Trophoblast cell (in vitro differentiated cells and primary cell): ENCODE data around the gene CFAP46.
"Not testable (repeated sequence)": the region's sequence is repeated elsewhere in the genome, so short reads cannot be mapped to it uniquely, and the experiment has no call there.

Source experiments
- DNase-seq, 2 donors: peaks; one replicate each; pipeline ENCODE4 v3.0.0-alpha.2; 2016
- H2AFZ ChIP-seq: 2 replicates; pipeline ENCODE4 v1.6.1; 2013; ENCODE audit warnings: low read length, moderate library complexity, mild to moderate bottlenecking; ENCODE audit not compliant: insufficient read depth, poor library complexity
- H2AK5ac ChIP-seq: 2 replicates; pipeline ENCODE4 v1.6.1; 2013; ENCODE audit warnings: mild to moderate bottlenecking, low read length
- H2BK120ac ChIP-seq: 2 replicates; pipeline ENCODE4 v1.6.1; 2013; ENCODE audit warnings: low read length, mild to moderate bottlenecking, moderate library complexity; ENCODE audit not compliant: insufficient read depth, poor library complexity
- H2BK12ac ChIP-seq: 2 replicates; pipeline ENCODE4 v1.6.1; 2013; ENCODE audit warnings: mild to moderate bottlenecking, low read length, moderate library complexity
- H2BK5ac ChIP-seq: 2 replicates; pipeline ENCODE4 v1.6.1; 2013; ENCODE audit warnings: low read length, low read depth, moderate library complexity, mild to moderate bottlenecking; ENCODE audit not compliant: poor library complexity
- H3K14ac ChIP-seq: 2 replicates; pipeline ENCODE4 v1.6.1; 2013; ENCODE audit warnings: mild to moderate bottlenecking, low read length
- H3K18ac ChIP-seq: 2 replicates; pipeline ENCODE4 v1.6.1; 2013; ENCODE audit warnings: mild to moderate bottlenecking, low read length
- H3K23ac ChIP-seq: 2 replicates; pipeline ENCODE4 v1.6.1; 2013; ENCODE audit warnings: low read length
- H3K27ac ChIP-seq: 2 replicates; pipeline ENCODE4 v1.5.1; 2013; ENCODE audit warnings: low read depth, mild to moderate bottlenecking, inconsistent platforms, low read length, moderate library complexity
- H3K27me3 ChIP-seq: 2 replicates; pipeline ENCODE4 v1.6.1; 2013; ENCODE audit warnings: inconsistent platforms, mild to moderate bottlenecking, low read length, moderate library complexity; ENCODE audit not compliant: insufficient read depth
- H3K36me3 ChIP-seq, 2 experiments: 1 replicate in 1 of 2; 2 replicates in 1 of 2; pipeline ENCODE4 v1.6.1; 2013; ENCODE audit warnings: low read length in 2 of 2, mild to moderate bottlenecking in 2 of 2, moderate library complexity in 1 of 2; ENCODE audit not compliant: insufficient read depth in 2 of 2, control insufficient read depth in 1 of 2
- H3K4ac ChIP-seq: 2 replicates; pipeline ENCODE4 v1.6.1; 2013; ENCODE audit warnings: low read depth, mild to moderate bottlenecking, low read length, moderate library complexity
- H3K4me1 ChIP-seq, 2 experiments: 1 replicate in 1 of 2; 2 replicates in 1 of 2; pipeline ENCODE4 v1.6.1; 2013; ENCODE audit warnings: low read length in 2 of 2, mild to moderate bottlenecking in 2 of 2, moderate library complexity in 1 of 2; ENCODE audit not compliant: insufficient read depth in 2 of 2, control insufficient read depth in 1 of 2
- H3K4me2 ChIP-seq: 2 replicates; pipeline ENCODE4 v1.6.1; 2013; ENCODE audit warnings: inconsistent platforms, mild to moderate bottlenecking, low read length, moderate library complexity
- H3K4me3 ChIP-seq: 2 replicates; pipeline ENCODE4 v1.5.1; 2013; ENCODE audit warnings: mild to moderate bottlenecking, low read depth, low read length, inconsistent platforms
- H3K79me1 ChIP-seq: one replicate; pipeline ENCODE4 v1.6.1; 2013; ENCODE audit warnings: low read length
- H3K79me2 ChIP-seq: 2 replicates; pipeline ENCODE4 v1.6.1; 2013; ENCODE audit warnings: low read length, mild to moderate bottlenecking; ENCODE audit not compliant: control insufficient read depth, insufficient read depth, poor library complexity
- H3K9ac ChIP-seq: 2 replicates; pipeline ENCODE4 v1.6.1; 2013; ENCODE audit warnings: mild to moderate bottlenecking, low read length
- H3K9me3 ChIP-seq: 2 replicates; pipeline ENCODE4 v1.6.1; 2013; ENCODE audit warnings: low read depth, mild to moderate bottlenecking, control low read depth, inconsistent platforms, low read length; ENCODE audit not compliant: insufficient read depth
- H4K12ac ChIP-seq: 2 replicates; pipeline ENCODE4 v1.6.1; 2013; ENCODE audit warnings: low read depth, mild to moderate bottlenecking, low read length, moderate library complexity
- H4K8ac ChIP-seq: 2 replicates; pipeline ENCODE4 v1.6.1; 2013; ENCODE audit warnings: low read depth, mild to moderate bottlenecking, low read length, moderate library complexity
- H4K91ac ChIP-seq: one replicate; pipeline ENCODE4 v1.6.1; 2013; ENCODE audit warnings: low read depth, mild to moderate bottlenecking, low read length, moderate library complexity
- WGBS: extraction: QIAGEN DNeasy Blood & Tissue Kit; methylation state at CpG from one replicate; pipeline ENCODE4 v1.1.7; 2013; ENCODE audit warnings: missing lambda C conversion rate; ENCODE audit not compliant: insufficient read length, insufficient coverage; ENCODE audit errors: extremely low coverage; 5-methylcytosine and 5-hydroxymethylcytosine counted together

The CFAP46 gene

DNA sequence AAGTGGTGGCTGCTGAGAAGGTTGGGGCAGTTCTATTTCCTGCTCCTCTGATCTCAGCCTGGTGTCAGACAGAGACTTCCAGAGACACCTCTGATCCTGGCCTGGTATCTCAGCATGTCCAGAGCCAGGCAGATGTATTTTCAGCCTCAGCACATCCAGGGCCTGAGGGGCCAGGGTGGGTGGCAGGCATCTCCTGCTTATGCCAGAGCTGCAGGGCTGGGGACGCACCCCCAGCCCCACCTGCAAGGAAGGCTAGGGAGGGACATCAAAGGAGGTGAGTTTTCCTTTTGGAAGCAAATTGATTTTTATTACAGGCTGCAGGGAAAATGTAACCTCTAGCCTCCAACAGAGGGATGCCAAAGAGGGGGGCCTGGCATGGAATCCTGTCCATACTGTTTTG lies 36.7 kb downstream of the CFAP46 start:
- WGBS, result no CpG with 5 or more reads among the region's 1 CpG
- no peaks in the 10 kb centered on the region for H3K79me2 ChIP-seq
- no peak overlapping the region for H2BK12ac ChIP-seq
- H3K4me2 ChIP-seq, result no peak overlapping the region
- H3K9me3 ChIP-seq, result peaks cover 5% of the 10 kb centered on the region
- H2AFZ ChIP-seq, result no peak overlapping the region
- H3K18ac ChIP-seq, result no peak overlapping the region
- no peak for DNase-seq
- no peak overlapping the region for H4K12ac ChIP-seq
- H3K27ac ChIP-seq, result no peak overlapping the region
- H3K23ac ChIP-seq, result no peak overlapping the region
- no peak overlapping the region for H2AK5ac ChIP-seq
- H3K4ac ChIP-seq, result no peak overlapping the region
- H4K8ac ChIP-seq, result no peak overlapping the region
- H3K79me1 ChIP-seq, result no peaks in the 10 kb centered on the region
- no peaks in the 10 kb centered on the region for H3K27me3 ChIP-seq
- H3K14ac ChIP-seq, result no peak overlapping the region
- H4K91ac ChIP-seq, result no peak overlapping the region
- H3K4me3 ChIP-seq, result no peak overlapping the region
- no peak overlapping the region for H3K9ac ChIP-seq
- no peak overlapping the region for H2BK5ac ChIP-seq
- no peaks in the 10 kb centered on the region for H3K4me1 ChIP-seq
- no peak overlapping the region for H2BK120ac ChIP-seq
- H3K36me3 ChIP-seq, result no peaks in the 10 kb centered on the region

DNA sequence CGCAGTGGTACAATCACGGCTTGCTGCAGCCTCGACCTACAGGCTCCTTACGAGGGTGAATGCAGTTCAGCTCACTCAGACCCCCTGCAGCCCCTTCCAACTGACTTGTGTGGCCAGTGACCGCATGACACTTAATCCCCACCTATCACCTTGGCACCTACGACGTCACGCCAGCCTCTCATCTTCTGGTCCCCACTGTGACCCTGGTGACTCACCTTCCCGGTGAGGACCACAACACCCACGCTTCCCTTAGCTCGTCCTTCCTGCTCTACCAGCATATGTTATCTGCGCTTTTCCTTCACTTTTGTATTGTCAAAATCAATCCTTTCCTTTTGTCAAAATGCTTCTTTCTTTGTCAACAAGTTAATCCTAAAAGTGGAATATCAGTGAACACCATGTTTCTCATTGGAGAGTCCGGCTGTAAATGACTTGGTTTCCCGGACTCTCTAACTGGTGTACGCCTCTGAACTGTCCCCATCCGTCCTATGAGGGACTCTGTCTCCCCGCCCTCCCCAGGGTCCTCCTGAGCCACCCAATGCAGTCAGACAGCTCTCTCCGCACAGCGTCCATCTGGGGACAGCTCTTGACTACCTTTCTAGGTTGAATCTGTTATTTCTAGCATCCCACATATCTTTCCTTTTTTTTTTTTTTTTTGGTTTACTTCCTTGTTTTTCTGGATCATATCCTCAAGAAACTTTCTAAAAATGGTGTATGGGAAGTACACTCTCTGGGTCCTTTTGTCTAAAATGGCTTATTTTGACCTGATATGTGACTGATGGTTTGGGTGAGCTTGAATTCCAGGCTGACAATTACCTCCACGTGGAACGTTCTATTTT lies 37.3 kb downstream of the CFAP46 start:
- H4K91ac ChIP-seq, result no peak overlapping the region
- H2AFZ ChIP-seq, result no peak overlapping the region
- H3K4ac ChIP-seq, result no peak overlapping the region
- no peak overlapping the region for H2BK5ac ChIP-seq
- H3K79me2 ChIP-seq, result no peaks in the 10 kb centered on the region
- no peak overlapping the region for H2BK12ac ChIP-seq
- no peak overlapping the region for H3K9ac ChIP-seq
- no peak overlapping the region for H3K18ac ChIP-seq
- H3K9me3 ChIP-seq, result peaks cover 10% of the 10 kb centered on the region
- no peak overlapping the region for H2AK5ac ChIP-seq
- H3K79me1 ChIP-seq, result no peaks in the 10 kb centered on the region
- H3K27ac ChIP-seq, result no peak overlapping the region
- DNase-seq, result no peak
- H3K23ac ChIP-seq, result no peak overlapping the region
- no peak overlapping the region for H3K4me3 ChIP-seq
- no peak overlapping the region for H3K14ac ChIP-seq
- no peaks in the 10 kb centered on the region for H3K27me3 ChIP-seq
- no peak overlapping the region for H4K8ac ChIP-seq
- H3K4me2 ChIP-seq, result no peak overlapping the region
- no CpG with 5 or more reads among the region's 21 CpGs for WGBS
- H3K36me3 ChIP-seq, result no peaks in the 10 kb centered on the region
- H2BK120ac ChIP-seq, result no peak overlapping the region
- H3K4me1 ChIP-seq, result no peaks in the 10 kb centered on the region
- no peak overlapping the region for H4K12ac ChIP-seq

DNA sequence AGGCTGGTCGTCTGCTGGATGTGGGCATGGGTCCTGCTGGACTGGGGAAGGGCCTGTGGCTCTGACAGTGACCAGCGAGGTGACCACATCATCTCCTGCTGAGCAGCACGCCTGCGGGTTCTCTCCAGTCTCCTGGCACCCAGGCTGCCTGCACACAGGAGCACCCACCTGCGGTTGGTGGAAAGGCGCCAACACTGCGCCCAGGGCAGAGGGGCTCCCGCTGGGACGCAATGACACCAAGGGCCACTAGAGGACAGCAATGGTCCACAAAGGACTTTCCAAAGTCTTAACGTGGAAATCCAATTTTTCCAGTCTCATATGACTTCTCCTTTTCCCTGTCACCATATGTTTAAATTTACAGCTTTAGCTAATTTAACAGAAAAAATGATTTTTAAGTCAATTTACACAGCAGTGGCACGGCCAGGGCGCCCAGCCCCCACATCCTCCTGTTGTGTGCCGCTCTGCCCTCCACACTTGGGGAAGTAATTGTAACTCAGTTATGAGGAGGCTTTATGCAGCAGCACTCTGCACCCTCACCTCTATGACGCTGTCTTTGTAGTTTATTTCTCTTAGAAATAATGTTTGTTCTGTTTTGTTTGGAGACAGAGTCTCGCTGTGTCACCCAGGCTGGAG lies 38.1 kb downstream of the CFAP46 start:
- Histone ChIP-seq H3K18ac (no peak overlapping the region), H3K14ac (no peak overlapping the region), H2BK120ac (no peak overlapping the region), H3K79me2 (no peaks in the 10 kb centered on the region), H4K12ac (no peak overlapping the region), H4K8ac (no peak overlapping the region), H3K4me1 (no peaks in the 10 kb centered on the region), H3K9me3 (peaks cover 13% of the 10 kb centered on the region), H2AFZ (no peak overlapping the region), H2AK5ac (no peak overlapping the region), H3K4me3 (no peak overlapping the region), H3K9ac (no peak overlapping the region), H2BK12ac (no peak overlapping the region), H3K23ac (no peak overlapping the region), H2BK5ac (no peak overlapping the region), H3K27me3 (no peaks in the 10 kb centered on the region), H3K27ac (no peak overlapping the region), H3K4me2 (no peak overlapping the region), H3K4ac (no peak overlapping the region), H4K91ac (no peak overlapping the region), H3K79me1 (no peaks in the 10 kb centered on the region), H3K36me3 (no peaks in the 10 kb centered on the region)
- DNase-seq, result peak; percentile 4 to 55
- WGBS, result no CpG with 5 or more reads among the region's 15 CpGs

DNA sequence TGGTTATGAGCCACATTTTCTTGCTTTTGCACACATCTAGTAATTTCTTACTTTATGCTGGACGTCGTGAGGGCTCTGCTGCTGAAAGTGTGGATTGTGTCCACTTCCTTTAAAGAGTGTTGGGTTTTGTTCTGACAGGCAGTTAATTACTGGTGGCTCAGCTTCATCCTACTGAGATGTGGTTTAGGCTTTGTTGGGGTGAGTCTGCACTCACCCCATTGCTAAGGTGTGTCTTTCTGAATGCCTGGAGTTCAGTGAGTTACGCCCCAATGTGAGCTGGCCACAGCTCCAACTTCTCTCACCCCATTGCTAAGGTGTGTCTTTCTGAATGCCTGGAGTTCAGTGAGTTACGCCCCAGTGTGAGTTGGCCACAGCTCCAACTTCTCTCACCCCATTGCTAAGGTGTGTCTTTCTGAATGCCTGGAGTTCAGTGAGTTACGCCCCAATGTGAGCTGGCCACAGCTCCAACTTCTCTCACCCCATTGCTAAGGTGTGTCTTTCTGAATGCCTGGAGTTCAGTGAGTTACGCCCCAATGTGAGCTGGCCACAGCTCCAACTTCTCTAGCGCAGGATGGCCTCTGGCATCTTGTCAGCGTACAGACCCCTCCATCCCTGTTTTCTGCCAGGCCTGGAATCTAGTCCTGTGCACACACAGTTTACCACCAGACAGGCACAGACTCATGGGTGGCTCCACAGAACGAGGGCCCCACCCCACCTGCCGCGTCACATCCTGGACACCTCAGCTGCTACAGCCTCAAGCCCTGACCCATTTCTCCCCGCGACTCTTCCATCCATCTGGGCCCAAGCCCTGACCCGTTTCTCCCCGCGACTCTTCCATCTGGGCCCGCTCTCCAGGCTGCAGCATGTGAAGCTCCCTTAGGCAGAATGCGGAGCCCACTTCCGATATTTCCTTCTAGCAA lies 39.5 kb downstream of the CFAP46 start:
- H3K79me1 ChIP-seq, H3K18ac ChIP-seq, DNase-seq, H3K4me2 ChIP-seq, H4K8ac ChIP-seq, H2BK5ac ChIP-seq, H2BK120ac ChIP-seq, H3K27me3 ChIP-seq, H3K79me2 ChIP-seq, H3K4me3 ChIP-seq, H2BK12ac ChIP-seq, H2AFZ ChIP-seq, H3K4me1 ChIP-seq, H3K14ac ChIP-seq, H3K23ac ChIP-seq, H3K36me3 ChIP-seq, H4K91ac ChIP-seq, H3K27ac ChIP-seq, H2AK5ac ChIP-seq, H3K9ac ChIP-seq, H4K12ac ChIP-seq, H3K4ac ChIP-seq: not testable (repeated sequence)
- peaks cover 11% of the 10 kb centered on the region for H3K9me3 ChIP-seq
- WGBS, result no CpG with 5 or more reads among the region's 19 CpGs
